GM03348 (cell line): Measurements from ENCODE around the gene ZRANB2.

Experiments
- DNase-seq: peaks from one replicate; pipeline ENCODE4 v3.0.0; 2012; ENCODE audit warnings: low spot score

The ZRANB2 gene

GRCh38 chr1:71027991-71028390 lies 52.8 kb downstream of the ZRANB2 start:
- DNase-seq: no peak

- no peak for DNase-seq
These were observed 54.7 kb downstream of the ZRANB2 start for GRCh38 chr1:71026093-71026492.

- no peak for DNase-seq
These were observed 57.3 kb downstream of the ZRANB2 start for GRCh38 chr1:71023515-71023914.

GRCh38 chr1:71019233-71019969 lies 61.4 kb downstream of the ZRANB2 start:
- no peak for DNase-seq

- DNase-seq: no peak
These were observed 62.0 kb downstream of the ZRANB2 start for GRCh38 chr1:71018791-71019190.

GRCh38 chr1:71015745-71016144 lies 65.1 kb downstream of the ZRANB2 start:
- no peak for DNase-seq

GRCh38 chr1:71014178-71014579 lies 66.7 kb downstream of the ZRANB2 start:
- peak; percentile 37 for DNase-seq
